Endothelial cell of umbilical vein (primary cell): ENCODE results near the gene N4BP2.

Source experiments
- CTCF ChIP-seq, 2 donors: IDR thresholded peaks; 1 replicate in 1 of 2; 2 replicates in 1 of 2; pipeline ENCODE4 v1.5.1; 2011; ENCODE audit warnings: low read length in 2 of 2, mild to moderate bottlenecking in 2 of 2, moderate library complexity in 2 of 2, control low read depth in 1 of 2, inconsistent platforms in 1 of 2, low read depth in 1 of 2; ENCODE audit not compliant: insufficient read depth in 1 of 2; ENCODE audit errors: extremely low read depth in 1 of 2
- EZH2 ChIP-seq: IDR thresholded peaks from 2 replicates; pipeline ENCODE4 v1.6.1; 2012; ENCODE audit warnings: borderline replicate concordance, low read depth, mild to moderate bottlenecking, moderate library complexity, low read length, inconsistent platforms; ENCODE audit not compliant: severe bottlenecking
- MYC ChIP-seq: IDR thresholded peaks from one replicate; pipeline ENCODE4 v1.6.1; 2011; ENCODE audit warnings: mild to moderate bottlenecking, low read depth, low read length
- POLR2A ChIP-seq: IDR thresholded peaks from 2 replicates; pipeline ENCODE4 v1.6.1; 2012; ENCODE audit warnings: low read depth, mild to moderate bottlenecking, control low read depth, low read length
- POLR2AphosphoS5 ChIP-seq: IDR thresholded peaks from 2 replicates; pipeline ENCODE4 v1.6.1; 2012; ENCODE audit warnings: low read depth, mild to moderate bottlenecking, control low read depth, low read length, moderate library complexity; ENCODE audit not compliant: insufficient read depth
- TF ChIP-seq, protein P1 (sequence below): IDR thresholded peaks from 2 replicates; pipeline ENCODE4 v1.6.1; 2011; ENCODE audit not compliant: insufficient read depth, insufficient read length

- TF ChIP-seq CTCF (IDR thresholded peaks at IDR 0.05; ENCODE audit: extremely low read depth in 1 of 2, insufficient read depth in 1 of 2, low read depth in 1 of 2, low read length in 2 of 2) (no peak), POLR2A (no peak), POLR2AphosphoS5 (no peak), EZH2 (no peak), MYC (no peak)
- TF ChIP-seq, protein P1, sequence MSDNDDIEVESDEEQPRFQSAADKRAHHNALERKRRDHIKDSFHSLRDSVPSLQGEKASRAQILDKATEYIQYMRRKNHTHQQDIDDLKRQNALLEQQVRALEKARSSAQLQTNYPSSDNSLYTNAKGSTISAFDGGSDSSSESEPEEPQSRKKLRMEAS = no peak
These were observed 109.3 kb downstream of the N4BP2 start for GRCh38 chr4:40165916-40166315.
